ENCODE measurements around the gene FASN.
A peak's percentile ranks its signal among the peaks of the same experiment; 100 is the strongest.

DNA sequence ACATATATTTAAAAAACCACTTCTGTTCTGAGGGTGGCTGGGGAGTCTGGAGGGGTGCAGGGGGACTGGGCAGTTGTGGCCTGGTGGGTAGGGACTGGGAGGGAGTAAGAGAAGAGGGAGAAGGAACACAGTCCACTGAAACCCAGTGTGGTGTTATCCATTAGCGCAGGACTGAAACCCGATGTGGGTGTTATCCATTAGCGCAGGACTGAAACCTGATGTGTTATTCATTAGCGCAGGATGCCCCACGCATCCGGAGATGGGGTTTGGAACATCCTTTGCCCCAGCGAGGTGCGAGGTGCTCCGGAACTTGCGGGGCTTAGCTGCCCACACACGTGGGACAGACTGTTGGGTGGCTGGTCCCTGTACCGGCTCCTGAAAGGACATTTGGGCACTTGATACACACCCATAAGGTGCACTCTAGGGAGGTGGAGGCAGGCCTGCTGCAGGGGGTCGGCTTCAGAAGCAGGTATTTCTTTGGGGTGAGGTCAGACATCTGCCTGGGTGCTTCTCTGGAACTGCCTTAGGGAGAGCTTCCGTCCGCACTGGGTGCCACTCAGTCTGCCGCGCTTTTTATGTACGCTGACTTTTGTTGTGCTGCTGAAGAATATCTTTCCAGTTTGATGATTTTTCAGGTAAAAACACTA is 20.3 kb upstream of the FASN start:
- TF ChIP-seq, protein P1, sequence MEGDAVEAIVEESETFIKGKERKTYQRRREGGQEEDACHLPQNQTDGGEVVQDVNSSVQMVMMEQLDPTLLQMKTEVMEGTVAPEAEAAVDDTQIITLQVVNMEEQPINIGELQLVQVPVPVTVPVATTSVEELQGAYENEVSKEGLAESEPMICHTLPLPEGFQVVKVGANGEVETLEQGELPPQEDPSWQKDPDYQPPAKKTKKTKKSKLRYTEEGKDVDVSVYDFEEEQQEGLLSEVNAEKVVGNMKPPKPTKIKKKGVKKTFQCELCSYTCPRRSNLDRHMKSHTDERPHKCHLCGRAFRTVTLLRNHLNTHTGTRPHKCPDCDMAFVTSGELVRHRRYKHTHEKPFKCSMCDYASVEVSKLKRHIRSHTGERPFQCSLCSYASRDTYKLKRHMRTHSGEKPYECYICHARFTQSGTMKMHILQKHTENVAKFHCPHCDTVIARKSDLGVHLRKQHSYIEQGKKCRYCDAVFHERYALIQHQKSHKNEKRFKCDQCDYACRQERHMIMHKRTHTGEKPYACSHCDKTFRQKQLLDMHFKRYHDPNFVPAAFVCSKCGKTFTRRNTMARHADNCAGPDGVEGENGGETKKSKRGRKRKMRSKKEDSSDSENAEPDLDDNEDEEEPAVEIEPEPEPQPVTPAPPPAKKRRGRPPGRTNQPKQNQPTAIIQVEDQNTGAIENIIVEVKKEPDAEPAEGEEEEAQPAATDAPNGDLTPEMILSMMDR (IDR thresholded peaks at IDR 0.05) = no peak
- TF ChIP-seq POLR2AphosphoS5 (IDR thresholded peaks at IDR 0.05) = no peak
- TF ChIP-seq POLR2A (IDR thresholded peaks at IDR 0.05) = peak in 1 of 4 donors; percentile 44
